GM19328 (cell line): ENCODE results near the gene PIP5K1C.

ENCODE experiments used
- ATAC-seq: cut with Tn5 transposase; IDR thresholded peaks from one replicate; pipeline ENCODE4 v1.9.1; 2021; ENCODE audit warnings: mild to moderate bottlenecking, moderate library complexity; ENCODE audit not compliant: unreplicated experiment

The PIP5K1C gene

DNA sequence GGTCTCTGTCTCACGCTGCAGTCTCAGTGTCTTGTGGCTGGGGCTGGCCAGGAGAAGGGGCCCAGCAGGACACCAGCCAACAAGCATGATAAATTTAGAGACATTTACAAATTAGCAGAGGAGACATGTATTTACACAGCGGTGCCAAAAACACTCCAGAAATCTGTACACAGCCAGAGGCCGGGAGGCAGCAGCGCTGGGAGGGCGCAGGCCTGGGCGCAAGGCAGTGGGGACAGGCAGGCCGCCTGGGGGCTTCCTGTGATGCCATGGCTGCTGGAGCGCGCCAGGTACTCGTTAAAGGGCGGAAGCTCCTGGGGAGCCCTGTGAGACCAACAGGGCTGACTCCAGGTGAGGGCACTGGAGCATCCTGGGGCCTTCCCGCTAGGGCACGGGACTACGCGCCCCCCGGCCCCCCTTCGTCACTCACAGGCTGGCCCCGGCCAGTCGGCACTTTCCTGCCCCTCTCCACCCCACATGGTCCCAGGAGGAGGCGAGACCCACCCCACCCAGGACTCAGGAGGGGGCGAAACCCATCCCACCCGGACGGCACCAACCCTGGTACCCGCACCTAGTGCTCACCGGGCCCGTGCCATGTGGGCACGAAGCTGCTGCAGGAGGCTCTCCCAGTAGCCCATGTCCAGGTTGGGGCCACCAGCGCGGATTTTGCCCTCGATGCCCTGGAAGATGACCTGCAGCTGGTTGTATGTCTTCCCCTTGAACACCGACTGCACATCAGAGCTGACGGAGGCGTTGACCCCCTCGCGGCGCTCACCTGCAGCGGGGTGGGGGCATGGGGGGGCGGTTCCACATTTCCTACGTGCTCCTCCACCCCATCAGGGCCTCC lies 86.2 kb downstream of the PIP5K1C start:
- ATAC-seq: no peak

- ATAC-seq: no peak
These were observed 87.1 kb downstream of the PIP5K1C start for GRCh38 chr19:3612901-3613741.

DNA sequence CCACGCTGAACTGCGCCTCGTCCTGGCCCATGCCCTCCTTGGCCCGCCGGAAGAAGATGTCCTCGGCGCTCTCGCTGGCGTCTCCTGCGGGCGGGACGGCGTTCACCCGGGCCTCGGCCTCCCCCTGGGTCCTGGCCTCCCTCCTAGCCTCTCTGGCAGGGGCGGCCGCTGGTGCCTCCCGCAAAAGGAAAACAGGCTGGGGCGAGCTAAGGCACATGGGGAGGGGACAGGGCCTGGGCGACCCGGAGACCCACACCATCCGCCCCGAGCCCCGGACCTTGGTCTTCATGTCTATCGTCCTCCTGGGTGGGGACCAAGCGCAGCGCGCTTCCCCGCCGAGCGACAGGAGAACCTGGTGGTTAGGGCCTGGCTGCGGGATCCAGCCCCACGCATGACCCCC lies 87.9 kb downstream of the PIP5K1C start:
- ATAC-seq: no peak

DNA sequence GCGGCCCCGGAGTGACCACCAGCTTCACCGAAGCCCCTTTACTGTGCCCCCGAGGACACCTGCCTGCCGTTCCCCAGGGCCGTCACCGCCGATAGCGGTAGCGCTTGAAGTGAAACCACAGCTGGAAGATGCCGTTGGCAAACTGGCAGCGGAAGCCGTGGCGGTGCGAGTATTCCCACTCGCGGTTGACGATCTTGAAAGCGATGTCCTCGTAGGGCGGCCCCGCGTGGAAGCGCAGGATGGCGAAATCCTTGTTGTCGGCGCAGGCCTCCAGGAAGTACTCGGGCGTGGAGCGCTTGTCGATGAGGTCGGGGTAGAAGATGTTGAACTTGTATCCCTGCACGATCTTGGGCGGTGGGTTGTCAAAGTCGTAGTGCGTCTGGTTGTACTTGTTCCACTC lies 88.4 kb downstream of the PIP5K1C start:
- no peak for ATAC-seq

DNA sequence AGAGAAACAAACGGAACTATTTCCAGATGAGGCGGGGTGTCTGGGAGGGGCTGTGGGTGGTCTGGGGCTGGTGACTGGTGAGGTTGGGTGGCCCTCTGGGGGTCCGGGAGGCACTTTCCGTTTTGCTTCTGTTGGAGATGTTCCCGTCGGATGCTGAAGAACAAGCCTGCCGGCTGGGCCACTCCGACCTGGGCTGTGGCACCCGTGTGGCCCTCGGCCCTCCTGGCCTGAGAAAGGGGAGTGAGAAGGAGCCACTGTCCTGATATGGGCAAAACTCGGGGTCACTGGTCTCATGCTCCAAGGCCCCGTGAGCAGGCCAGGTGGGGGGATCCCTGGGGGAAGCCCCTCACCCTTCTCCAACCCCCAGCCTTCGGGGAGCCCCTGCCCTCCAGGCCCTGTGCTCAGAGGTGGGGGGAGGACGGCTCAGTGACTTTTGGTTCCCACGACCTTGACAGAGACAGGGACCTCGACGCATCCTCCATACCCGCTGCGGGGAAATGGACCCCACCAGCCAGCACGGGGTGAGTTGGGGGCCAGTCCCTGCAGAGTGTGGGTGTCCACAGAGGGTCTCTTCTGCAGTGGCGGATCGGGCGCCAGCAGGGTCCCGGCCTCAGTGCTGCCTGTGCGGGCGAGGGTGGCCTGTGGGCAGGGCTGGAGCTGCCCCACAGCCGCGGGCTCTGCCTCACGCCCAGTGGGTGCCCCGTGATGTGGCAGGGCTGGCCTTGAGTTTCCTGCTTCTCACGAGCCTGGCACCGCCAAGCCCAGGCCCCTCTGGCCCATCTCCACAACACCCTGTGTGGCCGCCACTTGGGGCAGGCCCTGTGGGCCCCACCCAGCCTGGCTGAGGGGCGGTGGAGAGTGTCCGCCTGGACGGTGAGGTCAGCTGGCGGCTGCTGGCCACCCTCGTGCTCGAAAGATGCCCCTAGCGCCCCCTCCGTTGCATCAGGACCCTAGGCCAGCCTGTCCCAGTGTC lies 89.2 kb downstream of the PIP5K1C start:
- no peak for ATAC-seq

GRCh38 chr19:3609779-3610719 lies 90.2 kb downstream of the PIP5K1C start:
- no peak for ATAC-seq

DNA sequence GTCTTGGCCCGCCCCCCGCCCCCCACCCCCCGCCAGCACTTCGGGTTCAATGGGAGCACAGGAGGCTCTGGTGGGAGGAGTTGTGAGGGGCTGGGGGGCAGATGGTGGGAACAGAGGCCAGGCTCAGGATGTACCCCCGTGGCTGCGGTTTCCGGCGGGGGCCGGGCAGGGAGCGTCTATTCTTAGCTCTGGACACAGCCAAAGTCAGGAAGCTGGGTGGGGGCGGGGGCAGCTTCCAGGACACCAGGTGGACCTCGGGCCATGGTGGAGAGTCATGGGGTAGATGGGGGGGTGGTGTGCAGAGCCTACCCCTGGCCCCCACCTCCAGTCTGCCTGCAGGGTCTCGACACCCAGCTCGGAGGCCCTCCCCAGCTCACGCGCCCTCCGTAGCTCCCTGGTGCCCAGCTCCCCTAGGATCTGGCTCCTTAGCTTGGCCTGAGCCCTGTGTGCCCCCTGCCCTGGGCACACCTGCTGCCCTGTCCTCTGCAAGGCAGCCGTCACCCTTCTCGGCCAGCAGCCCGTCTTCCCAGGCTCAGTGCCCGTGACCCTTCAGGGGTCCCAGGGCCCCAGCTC lies 91.4 kb downstream of the PIP5K1C start:
- ATAC-seq: no peak

GRCh38 chr19:3608079-3608641 lies 92.1 kb downstream of the PIP5K1C start:
- ATAC-seq: no peak

- no peak for ATAC-seq
These were observed 92.8 kb downstream of the PIP5K1C start for GRCh38 chr19:3607303-3608078.

DNA sequence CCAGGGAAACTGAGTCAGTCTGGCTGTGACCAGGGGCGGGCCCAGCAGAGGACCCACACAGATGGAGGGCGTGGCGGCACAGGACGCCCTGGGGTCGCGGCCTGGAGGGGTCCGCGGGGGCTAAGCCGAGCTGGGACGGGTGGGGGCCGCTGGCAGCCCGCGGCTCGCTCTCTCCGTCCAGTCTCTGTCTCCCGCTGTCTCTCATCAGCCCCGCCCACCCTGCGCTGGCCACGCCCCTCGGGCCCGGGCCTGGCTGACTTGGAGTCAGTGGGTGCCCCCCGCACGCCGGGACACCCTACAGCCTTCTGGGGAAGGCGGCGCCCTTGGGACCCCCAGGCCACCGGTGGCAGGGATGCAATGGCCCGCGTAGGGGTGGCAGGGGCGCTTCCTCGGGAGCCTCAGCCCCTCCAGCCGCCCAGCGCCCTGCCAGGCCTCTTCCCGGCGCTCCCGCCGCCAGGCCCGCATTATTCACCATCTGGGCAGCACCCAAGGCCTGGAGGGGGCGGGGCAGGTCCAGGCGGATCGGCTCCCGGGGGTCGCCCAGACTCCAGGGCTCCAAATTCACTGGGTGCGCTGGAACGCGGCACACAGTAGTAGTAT lies 93.5 kb downstream of the PIP5K1C start, which contains the start of gene TBXA2R:
Gene TBXA2R, minus strand, starts transcription at position 186 of the 600 bp plus-strand sequence. CDS start 6,241 bp downstream, outside the sequence.
- no peak for ATAC-seq

DNA sequence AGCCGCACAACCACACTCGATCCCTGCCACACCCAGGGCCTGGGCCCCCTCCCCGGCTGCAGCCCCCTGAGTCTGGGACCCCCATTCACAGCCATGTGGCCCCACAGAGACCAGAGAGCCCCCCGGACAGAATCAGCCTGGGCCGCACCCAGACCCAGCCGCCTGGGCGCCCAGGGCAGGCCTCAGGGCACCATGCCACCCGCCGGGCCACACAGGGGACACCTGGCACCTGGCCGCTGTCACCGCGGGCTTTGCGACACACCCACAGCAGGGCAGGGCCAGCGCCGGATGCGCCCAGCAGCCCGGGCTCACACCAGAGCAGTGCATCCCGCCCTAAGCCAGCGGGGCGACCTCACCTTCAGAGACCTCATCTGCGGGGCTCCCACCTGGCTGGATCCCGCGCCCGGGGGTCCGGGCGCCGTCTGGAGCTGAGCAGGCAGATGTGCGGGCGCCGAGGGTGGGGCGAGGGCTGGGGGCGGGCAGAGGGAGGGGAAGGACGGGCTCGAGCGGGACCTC lies 94.0 kb downstream of the PIP5K1C start:
- ATAC-seq: no peak

DNA sequence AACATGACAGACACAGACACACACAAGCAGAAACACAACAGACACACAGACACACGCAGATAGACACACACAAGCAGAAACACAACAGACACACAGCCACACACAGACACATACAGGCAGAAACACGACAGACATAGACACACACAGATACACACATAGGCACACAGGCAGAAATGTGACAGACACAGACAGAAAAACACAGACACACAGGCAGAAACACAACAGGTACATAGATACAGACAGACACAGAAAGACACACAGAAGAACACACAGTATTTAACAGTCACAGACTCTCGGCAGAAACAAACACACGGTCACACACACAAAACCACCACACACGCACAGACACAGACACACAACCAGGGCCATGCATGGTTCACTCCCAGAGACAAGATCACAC lies 94.5 kb downstream of the PIP5K1C start:
- ATAC-seq: no peak

DNA sequence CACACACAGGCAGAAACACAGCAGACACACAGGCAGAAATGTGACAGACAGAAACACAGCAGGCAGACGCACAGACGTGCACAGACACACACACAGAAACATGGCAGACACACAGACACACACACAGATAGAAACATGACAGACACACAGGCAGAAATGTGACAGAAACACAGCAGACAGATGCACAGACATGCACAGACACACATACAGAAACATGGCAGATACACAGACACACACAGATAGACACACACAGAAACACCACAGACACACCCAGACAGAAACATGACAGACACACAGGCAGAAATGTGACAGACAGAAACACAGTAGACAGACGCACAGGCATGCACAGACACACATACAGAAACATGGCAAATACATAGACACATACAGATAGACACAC lies 94.9 kb downstream of the PIP5K1C start:
- ATAC-seq: no peak

- ATAC-seq: no peak
These were observed 95.3 kb downstream of the PIP5K1C start for GRCh38 chr19:3604987-3605343.

DNA sequence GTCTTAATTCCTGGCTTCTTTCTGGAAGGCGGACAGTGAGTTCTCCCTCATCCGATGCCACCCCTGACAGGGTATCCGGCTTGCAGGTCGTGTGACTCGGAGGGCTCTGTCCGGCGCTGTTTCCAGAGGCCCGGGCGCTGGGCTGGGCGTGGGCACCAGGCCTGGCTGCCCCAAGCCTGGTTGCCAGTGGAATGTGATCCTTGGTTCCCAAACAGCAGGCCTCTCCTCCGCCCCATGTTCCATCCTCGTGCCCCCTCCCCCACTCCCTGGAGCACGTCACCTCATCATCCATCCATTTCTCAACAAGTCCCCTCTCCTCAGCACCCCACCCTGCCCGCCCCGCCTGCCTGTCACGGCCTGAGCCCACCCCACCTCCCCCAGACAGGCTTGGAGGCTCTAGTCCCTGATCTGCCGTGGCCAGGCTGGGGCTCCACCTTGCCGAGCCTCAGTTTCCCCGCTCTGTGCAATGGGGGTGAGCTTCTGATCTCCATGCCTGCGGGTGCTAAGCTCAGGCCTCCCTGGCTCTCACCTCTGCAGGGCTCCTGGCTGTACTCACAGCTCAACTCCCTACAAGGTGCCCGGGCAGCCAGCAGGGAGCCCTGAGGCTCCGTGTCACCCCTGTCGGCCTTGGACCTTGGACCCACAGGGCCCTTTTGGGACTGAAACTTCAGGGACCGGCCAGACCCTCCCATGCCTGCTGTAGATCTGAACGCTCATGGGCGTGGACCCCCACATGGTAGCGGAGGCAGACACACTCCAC lies 95.9 kb downstream of the PIP5K1C start:
- no peak for ATAC-seq

GRCh38 chr19:3603121-3603811 lies 97.0 kb downstream of the PIP5K1C start:
- no peak for ATAC-seq
